GM12878 (cell line): ENCODE results near the gene TRIP11.

Experiments used
- ATF2 ChIP-seq: IDR thresholded peaks from 2 replicates; pipeline ENCODE4 v1.6.1; 2012; ENCODE audit warnings: low read length, inconsistent platforms
- CTCF ChIP-seq, 3 experiments: IDR thresholded peaks in 2 of 3; conservative IDR thresholded peaks in 1 of 3; 2 replicates each; pipeline ENCODE4 v1.5.1; 2011; ENCODE audit warnings: low read depth in 3 of 3, low read length in 3 of 3, mild to moderate bottlenecking in 3 of 3, control low read depth in 2 of 3, moderate library complexity in 2 of 3, inconsistent platforms in 1 of 3, mixed read lengths in 1 of 3; ENCODE audit not compliant: control insufficient read depth in 2 of 3, insufficient read depth in 1 of 3; ENCODE audit errors: extremely low read depth in 1 of 3
- EGR1 ChIP-seq, 2 experiments: IDR thresholded peaks; 1 replicate in 1 of 2; 2 replicates in 1 of 2; pipeline ENCODE4 v1.6.1; 2011 to 2012; ENCODE audit warnings: low read depth in 2 of 2, low read length in 2 of 2, borderline replicate concordance in 1 of 2, mild to moderate bottlenecking in 1 of 2, moderate library complexity in 1 of 2
- NFXL1 ChIP-seq: fragments of 450-650 bp; IDR thresholded peaks from 2 replicates; pipeline ENCODE4 v1.6.1; 2017; ENCODE audit warnings: antibody characterized with exemption, mild to moderate bottlenecking, borderline replicate concordance
- POLR2A ChIP-seq: IDR thresholded peaks from 2 replicates; pipeline ENCODE4 v1.6.1; 2011; ENCODE audit warnings: low read depth, mild to moderate bottlenecking, low read length
- POLR2AphosphoS5 ChIP-seq: IDR thresholded peaks from 2 replicates; pipeline ENCODE4 v1.6.1; 2011; ENCODE audit warnings: mild to moderate bottlenecking, low read length, inconsistent platforms
- SREBF1 ChIP-seq: IDR thresholded peaks from 2 replicates; pipeline ENCODE4 v1.6.1; 2012; ENCODE audit warnings: mild to moderate bottlenecking, low read length
- SUZ12 ChIP-seq: fragments of 200-600 bp; sonication (generic); IDR thresholded peaks from one replicate; pipeline ENCODE4 v1.6.1; 2018; ENCODE audit warnings: antibody characterized with exemption, mild to moderate bottlenecking; ENCODE audit not compliant: unreplicated experiment
- ZNF592 ChIP-seq: fragments of 450-650 bp; IDR thresholded peaks from 2 replicates; pipeline ENCODE4 v1.6.1; 2017; ENCODE audit warnings: mild to moderate bottlenecking, moderate library complexity

GRCh38 chr14:91920526-91920925 lies 119.3 kb downstream of the TRIP11 start:
- TF ChIP-seq POLR2AphosphoS5 (no peak), ATF2 (no peak), SUZ12 (no peak), POLR2A (no peak), CTCF (IDR thresholded peaks at IDR 0.05 in 2 of 3, conservative IDR thresholded peaks at IDR 0.05 in 1 of 3; ENCODE audit: control insufficient read depth in 2 of 3, extremely low read depth in 1 of 3, insufficient read depth in 1 of 3, low read depth in 3 of 3, low read length in 3 of 3) (no peak), EGR1 (IDR thresholded peaks at IDR 0.05; ENCODE audit: borderline replicate concordance in 1 of 2, low read depth in 2 of 2, low read length in 2 of 2) (no peak), NFXL1 (no peak), SREBF1 (no peak), ZNF592 (no peak)
